ENCODE results near the gene GIGYF2. TPM values are rescaled to one million over a fixed set of nuclear protein-coding genes. Genes with fewer than 3 reads are reported as not detected.

GIGYF2 gene
- total and polyA plus RNA-seq, 3 donors from 2014 or later, result 107 to 173 (median 150) TPM

- intact Hi-C loops (cut with DNase I; ENCODE audit: low total_unique reads), result no loop called here
- peak overlapping the region in 1 of 2 donors; percentile 41 for H3K27ac ChIP-seq
- TF ChIP-seq POLR2A (IDR thresholded peaks at IDR 0.05) (no peak), CTCF (IDR thresholded peaks at IDR 0.05) (no peak)
- H3K4me3 ChIP-seq, result no peak overlapping the region
- H3K4me1 ChIP-seq, result peaks cover 16% of the 10 kb centered on the region
- H3K9me3 ChIP-seq, result no peaks in the 10 kb centered on the region
- 41 to 50% methylated on average over 10 to 11 of the region's 11 CpGs for WGBS, 2 donors
- H3K36me3 ChIP-seq (ENCODE audit: low read depth, missing control alignments), result no peaks in the 10 kb centered on the region
- no peaks in the 10 kb centered on the region for H3K27me3 ChIP-seq
- DNase-seq, result peak; percentile 69
These were observed 194.5 kb downstream of the GIGYF2 start for GRCh38 chr2:232891621-232892071.

- H3K4me3 ChIP-seq, result no peak overlapping the region
- no peak overlapping the region for H3K27ac ChIP-seq
- no peaks in the 10 kb centered on the region for H3K27me3 ChIP-seq
- peaks cover 16% of the 10 kb centered on the region for H3K4me1 ChIP-seq
- no peak for DNase-seq
- 85% methylated on average over 13 of the region's 13 CpGs for WGBS, 2 donors
- H3K36me3 ChIP-seq (ENCODE audit: low read depth, missing control alignments), result no peaks in the 10 kb centered on the region
- no peaks in the 10 kb centered on the region for H3K9me3 ChIP-seq
- intact Hi-C loops (cut with DNase I; ENCODE audit: low total_unique reads), result no loop called here
- no peak for TF ChIP-seq POLR2A (IDR thresholded peaks at IDR 0.05)
- TF ChIP-seq CTCF (IDR thresholded peaks at IDR 0.05), result no peak
These were observed 195.1 kb downstream of the GIGYF2 start for GRCh38 chr2:232892221-232892620.

GRCh38 chr2:232892843-232893242 lies 195.7 kb downstream of the GIGYF2 start:
- H3K36me3 ChIP-seq (ENCODE audit: low read depth, missing control alignments), result no peaks in the 10 kb centered on the region
- no peak overlapping the region for H3K27ac ChIP-seq
- peak; percentile 9 for DNase-seq

GRCh38 chr2:232893834-232894233 lies 196.7 kb downstream of the GIGYF2 start:
- peaks cover 16% of the 10 kb centered on the region for H3K4me1 ChIP-seq
- TF ChIP-seq POLR2A (IDR thresholded peaks at IDR 0.05), result no peak
- TF ChIP-seq CTCF (IDR thresholded peaks at IDR 0.05), result no peak
- no peaks in the 10 kb centered on the region for H3K27me3 ChIP-seq
- 95 to 99% methylated on average over 6 to 8 of the region's 8 CpGs for WGBS, 2 donors
- no peak overlapping the region for H3K4me3 ChIP-seq
- peak; percentile 10 for DNase-seq
- intact Hi-C loops (cut with DNase I; ENCODE audit: low total_unique reads), result no loop called here
- H3K36me3 ChIP-seq (ENCODE audit: low read depth, missing control alignments), result no peaks in the 10 kb centered on the region
- H3K9me3 ChIP-seq, result no peaks in the 10 kb centered on the region
- H3K27ac ChIP-seq, result no peak overlapping the region

More at GRCh38 chr2:232892843-232893242, 195.7 kb downstream of the GIGYF2 start:
- Histone ChIP-seq H3K9me3 (no peaks in the 10 kb centered on the region), H3K27me3 (no peaks in the 10 kb centered on the region), H3K4me1 (peaks cover 16% of the 10 kb centered on the region), H3K4me3 (no peak overlapping the region)
- TF ChIP-seq CTCF (IDR thresholded peaks at IDR 0.05), result no peak
- no peak for TF ChIP-seq POLR2A (IDR thresholded peaks at IDR 0.05)
- intact Hi-C loops (cut with DNase I; ENCODE audit: low total_unique reads), result no loop called here
- 93 to 95% methylated on average over 18 to 20 of the region's 20 CpGs for WGBS, 2 donors

GRCh38 chr2:232894251-232894650 lies 197.1 kb downstream of the GIGYF2 start:
- TF ChIP-seq CTCF (IDR thresholded peaks at IDR 0.05) (no peak), POLR2A (IDR thresholded peaks at IDR 0.05) (no peak)
- intact Hi-C loops (cut with DNase I; ENCODE audit: low total_unique reads), result no loop called here
- Histone ChIP-seq H3K9me3 (no peaks in the 10 kb centered on the region), H3K27ac (no peak overlapping the region), H3K27me3 (no peaks in the 10 kb centered on the region), H3K4me1 (peaks cover 16% of the 10 kb centered on the region), H3K36me3 (ENCODE audit: low read depth, missing control alignments) (no peaks in the 10 kb centered on the region), H3K4me3 (no peak overlapping the region)
- 90 to 94% methylated on average over 7 to 9 of the region's 9 CpGs for WGBS, 2 donors
- peak; percentile 1 for DNase-seq
